ENCODE results near the gene BCL11B. TPM values are rescaled to one million over a fixed set of nuclear protein-coding genes. Genes with fewer than 3 reads are reported as not detected.

BCL11B gene
- total RNA-seq, 1 donor from 2014 or later = 0.43 TPM

DNA sequence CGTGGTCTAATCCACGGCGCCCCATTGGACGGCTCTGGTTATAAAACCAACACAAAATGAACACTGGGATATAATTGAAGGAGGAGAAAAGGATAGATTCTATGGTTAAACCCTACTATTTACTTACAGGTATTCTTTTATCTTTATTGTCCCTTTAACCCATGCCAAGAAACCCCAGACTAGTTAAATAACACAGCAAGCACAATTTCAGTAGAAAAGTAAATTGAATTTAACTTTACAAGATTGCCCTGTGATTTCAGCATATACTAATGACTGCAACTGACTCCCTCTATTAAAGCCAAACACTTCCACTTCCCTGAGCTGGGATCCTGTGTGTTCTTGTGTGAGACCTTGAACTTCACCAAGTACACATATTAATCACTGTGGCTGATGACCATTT is 45.3 kb downstream of the BCL11B start:
- DNase-seq (ENCODE audit: low spot score) (no peak), ATAC-seq (no peak)

DNA sequence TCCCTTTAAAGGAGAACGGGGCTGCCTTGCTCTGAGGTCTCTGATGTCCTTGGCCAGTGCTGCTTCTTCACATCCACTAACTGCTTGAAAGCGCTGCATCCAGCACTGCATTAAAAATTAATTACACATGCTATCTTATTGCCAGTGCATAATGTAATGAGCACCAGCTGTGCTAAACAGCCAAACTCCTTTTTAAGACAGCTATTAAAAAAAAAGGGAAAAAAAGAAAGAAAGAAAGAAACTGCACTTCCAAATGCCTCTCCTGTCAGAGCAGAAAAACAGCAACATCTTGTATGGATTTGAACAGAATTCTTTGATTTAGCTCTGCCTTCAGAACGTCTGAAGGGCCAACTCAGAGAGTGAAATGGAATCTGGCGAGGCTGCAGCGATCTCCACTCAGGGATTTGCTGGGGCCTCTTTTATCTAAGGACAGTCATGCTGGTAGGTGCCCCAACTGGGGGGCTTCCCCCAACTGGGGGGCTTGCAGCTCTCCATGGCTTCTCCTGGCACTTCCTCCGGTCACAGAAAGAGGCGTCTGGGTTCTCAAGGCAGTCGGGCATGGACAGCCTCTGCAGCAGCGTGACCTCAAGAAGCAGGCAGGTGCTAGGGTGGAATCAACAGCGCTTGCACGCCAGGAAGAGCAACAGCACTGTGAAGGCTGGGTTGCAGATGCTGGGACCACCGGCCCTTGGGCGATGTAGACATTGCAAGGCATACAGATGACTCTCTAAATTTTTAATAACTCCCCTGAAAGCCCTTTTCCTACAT is 46.4 kb downstream of the BCL11B start:
- ATAC-seq (no peak), DNase-seq (ENCODE audit: low spot score) (no peak)

DNA sequence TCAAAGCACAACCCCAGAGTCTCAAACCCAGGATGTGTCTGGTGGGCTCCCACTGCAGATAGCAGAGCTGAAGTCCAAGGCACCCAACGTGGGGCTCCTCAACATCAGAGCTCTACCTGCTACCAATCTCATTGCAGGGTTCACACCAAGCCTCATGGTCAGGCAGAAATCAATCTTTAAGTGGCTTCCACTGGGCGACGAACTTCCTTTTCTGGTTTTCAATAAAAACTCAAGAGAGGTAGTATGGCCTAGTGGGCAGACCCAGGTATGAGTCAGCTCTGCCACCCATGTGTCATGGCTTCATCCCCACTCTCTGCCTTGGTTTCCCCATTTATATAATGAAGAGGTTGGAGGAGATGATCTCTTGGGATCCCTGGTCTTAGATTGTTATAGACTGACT is 47.0 kb downstream of the BCL11B start:
- no peak for ATAC-seq
- no peak for DNase-seq (ENCODE audit: low spot score)

DNA sequence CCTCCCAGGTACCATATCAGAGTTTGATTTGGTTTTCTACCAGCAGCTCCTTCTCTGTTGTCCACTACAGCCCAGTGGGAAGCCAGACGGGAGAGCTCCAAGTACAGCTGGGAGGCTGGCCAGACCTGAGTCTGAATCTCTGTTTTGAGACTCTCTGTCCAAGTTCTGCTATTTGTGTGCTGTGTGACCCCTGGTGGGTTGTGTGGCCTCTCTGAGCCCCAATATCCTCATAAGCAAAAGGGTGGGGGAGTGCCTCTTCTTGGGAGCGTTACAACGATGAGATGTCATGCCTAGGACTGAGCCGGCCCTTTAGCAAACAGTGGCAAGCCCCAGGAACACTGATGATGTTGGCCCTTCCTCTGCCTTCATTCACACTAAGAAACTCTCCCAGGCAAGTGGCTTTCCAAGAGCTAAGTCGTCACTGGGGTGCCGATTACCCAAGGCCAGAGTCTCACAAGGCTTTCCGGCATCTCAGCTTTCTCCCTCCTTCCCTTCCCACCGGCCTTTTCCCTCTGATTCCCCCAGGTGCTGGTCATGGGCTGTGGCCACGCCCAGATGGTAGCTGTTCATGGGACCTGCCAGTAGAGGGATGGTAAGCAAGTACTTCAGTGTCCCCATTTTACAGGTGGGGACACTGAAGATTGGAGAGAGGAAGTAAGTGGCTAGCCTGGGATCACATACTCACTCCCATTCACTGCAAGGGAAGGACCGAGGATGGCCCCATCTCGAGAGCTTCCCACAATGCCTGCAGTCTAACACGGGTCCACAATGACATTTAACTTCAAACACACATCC is 47.7 kb downstream of the BCL11B start:
- DNase-seq (ENCODE audit: low spot score) (no peak), ATAC-seq (no peak)

DNA sequence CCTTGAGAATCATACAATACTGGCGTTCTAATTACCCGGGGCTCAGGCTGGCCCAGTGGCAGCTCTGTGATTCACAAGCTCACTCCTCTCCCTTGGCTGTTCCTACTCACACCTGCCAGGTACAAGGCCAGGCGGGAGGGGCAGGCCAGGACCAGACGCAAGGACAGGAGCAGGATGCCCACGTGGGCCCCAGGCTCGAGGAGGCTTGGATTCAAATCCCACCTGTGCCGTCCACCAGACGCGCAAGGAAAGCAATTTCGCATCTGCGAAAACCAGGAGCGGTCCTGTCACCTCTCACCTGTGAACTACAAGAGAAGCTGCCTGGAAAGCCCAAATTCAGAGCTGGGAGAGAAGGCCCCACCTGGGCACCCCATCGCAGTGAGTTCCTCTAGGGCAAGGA is 50.6 kb downstream of the BCL11B start:
- no peak for DNase-seq (ENCODE audit: low spot score)
- no peak for ATAC-seq

DNA sequence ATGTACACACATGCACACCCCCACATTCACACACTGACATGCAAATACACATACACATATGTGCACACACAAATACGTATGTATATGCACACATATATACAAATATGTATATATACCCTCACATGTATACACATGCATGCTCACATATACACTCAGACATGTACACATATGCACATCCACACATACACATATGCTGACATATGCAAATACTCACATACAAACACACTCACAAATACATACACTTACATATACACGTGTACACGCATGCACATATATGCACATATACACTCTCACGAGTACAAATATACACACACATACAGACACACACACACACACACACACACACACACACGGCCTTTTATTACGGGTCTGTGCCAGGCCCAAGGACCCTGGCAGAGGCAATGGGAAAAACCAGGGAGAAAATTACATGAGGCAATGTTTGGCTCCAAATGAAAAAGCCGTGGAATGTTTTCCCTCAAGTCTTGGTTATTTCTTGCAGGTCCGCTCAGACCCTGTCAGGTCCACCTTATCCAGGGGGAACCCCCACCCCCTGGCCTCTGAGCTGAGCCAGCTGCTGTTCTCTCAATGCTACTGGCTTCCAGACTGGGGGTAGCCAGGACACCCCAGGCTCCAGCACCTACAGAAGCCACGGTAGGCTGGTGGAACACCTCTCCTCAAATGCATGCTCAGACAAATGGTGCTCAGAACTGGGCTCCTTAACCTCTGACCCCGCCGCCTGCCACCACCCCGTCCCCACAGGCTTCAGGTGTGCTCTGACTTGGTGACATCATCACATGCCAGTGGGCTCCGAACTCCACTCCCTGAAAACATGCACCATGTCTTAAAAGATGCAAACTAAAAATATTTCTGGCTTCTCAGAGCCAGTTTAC is 54.7 kb downstream of the BCL11B start:
- ATAC-seq (no peak), DNase-seq (ENCODE audit: low spot score) (no peak)

DNA sequence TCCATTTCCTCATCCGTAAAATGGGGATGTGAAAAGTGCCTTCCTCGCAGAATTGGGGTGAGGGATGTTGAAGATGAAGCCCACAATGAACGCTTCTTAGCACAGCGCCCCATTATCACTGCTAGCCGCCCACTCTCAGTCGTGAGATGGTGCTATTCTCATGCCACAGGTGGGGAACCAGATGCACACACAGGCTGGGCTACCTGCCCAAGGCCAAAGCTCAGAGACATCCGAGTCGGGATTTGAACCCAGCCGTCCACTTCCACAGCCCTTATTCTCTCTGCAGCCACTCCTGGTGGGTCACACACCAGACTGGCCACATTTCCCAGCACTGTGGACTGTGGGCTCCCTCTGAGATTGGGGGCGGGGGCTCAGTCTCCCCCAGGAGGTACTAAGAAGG is 55.8 kb downstream of the BCL11B start:
- ATAC-seq (no peak), DNase-seq (ENCODE audit: low spot score) (no peak)

DNA sequence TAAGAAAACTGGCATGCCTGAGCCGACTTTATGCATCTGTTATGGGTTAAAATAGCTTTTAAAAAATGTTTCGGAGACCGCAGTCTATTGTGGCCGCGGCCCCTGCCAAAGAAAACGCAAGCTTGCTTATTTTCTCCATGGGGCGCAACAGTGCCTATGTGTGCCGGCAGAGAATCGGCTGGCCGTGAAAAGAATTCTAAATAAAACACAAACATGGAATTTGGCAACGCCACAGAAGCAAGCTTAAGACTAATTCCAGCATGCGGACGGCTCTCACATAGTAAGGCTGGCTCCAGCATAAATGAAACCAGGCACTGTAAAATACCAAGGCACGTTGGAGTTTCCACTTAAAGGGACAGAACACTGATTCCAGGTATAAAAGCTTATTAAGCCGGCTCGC is 56.7 kb downstream of the BCL11B start:
- no peak for ATAC-seq
- DNase-seq (ENCODE audit: low spot score) = no peak

DNA sequence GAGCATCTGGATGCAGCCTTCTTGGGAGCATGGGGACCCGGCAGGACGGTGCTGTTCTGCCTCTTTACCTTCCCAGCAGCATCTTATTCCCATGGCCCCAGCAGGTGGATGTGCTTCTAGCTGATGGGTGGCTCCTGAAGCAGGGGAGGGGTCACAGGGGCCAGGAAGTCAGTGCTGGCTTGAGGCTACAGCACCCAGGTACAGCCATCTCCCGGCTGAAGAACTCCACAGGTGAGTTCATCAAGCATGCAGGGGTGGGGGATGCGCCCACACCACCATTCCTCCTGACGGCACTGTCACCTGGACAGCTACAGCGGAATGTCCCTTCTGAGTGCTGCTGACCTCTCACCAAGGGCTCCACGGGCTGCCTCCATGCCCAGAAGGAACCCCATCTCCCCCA is 57.3 kb downstream of the BCL11B start:
- ATAC-seq = no peak
- DNase-seq (ENCODE audit: low spot score) = no peak

DNA sequence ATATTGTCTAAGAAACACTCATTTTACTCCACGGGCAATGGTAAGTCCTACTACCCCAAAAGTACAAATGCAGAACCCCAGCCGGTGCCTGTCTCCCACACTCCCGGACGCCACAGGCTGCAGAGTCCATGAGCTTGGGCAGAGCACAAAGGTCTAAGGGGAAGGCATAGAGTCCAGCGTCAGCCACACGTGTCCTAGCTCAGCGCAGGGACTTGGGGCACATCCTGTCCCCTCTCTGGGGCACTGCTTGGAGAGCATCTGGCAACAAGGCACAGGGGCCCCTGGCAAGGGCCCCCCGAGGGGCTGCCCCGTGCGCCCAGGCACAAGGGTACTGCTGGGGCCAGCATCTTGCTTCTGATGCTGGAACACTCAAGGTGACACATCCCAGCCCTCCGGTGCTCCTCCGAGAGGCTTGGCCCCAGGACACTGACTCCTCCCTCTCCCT is 58.4 kb downstream of the BCL11B start:
- ATAC-seq (no peak), DNase-seq (ENCODE audit: low spot score) (no peak)

DNA sequence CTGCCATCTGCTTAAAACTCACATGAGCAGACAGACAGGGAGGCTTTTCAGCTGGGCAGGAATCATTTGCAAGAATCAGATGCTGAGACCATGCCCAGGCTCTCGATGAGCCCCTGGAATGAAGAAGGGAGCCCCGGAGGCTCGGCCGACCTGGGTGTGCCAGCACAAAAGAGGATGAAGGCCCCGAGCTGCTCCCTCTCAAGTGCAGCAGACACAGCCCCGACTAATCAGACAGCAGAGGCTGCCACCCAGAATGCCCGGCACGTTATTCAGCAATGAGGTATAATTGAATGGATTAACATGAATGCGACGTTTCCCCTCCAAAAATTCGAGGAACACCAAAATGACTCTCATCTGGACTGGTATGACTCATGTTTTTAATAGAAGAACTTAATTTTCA is 58.9 kb downstream of the BCL11B start:
- ATAC-seq = no peak

DNA sequence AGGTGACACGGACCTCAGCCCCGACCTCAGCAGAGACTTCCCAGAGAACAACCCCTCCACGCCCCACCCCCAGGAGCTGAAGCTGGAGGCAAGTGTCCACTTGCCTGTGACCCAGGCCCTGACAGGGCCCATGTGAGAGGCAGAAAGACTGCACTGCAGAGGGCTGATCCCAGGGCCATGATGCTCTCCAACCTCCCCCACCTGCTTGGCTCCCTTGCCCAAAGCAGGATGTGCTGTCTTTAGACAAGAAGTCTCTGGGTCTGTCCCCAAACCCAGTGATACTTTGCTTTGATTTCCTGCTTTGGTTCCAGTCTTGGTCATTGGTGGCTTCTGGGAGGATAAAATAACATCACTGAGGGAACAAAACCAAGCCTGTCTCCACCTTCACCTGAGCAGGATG is 59.4 kb downstream of the BCL11B start:
- DNase-seq (ENCODE audit: low spot score) = no peak
- no peak for ATAC-seq

More for the DNA sequence above, 58.9 kb downstream of the BCL11B start:
- no peak for DNase-seq (ENCODE audit: low spot score)

DNA sequence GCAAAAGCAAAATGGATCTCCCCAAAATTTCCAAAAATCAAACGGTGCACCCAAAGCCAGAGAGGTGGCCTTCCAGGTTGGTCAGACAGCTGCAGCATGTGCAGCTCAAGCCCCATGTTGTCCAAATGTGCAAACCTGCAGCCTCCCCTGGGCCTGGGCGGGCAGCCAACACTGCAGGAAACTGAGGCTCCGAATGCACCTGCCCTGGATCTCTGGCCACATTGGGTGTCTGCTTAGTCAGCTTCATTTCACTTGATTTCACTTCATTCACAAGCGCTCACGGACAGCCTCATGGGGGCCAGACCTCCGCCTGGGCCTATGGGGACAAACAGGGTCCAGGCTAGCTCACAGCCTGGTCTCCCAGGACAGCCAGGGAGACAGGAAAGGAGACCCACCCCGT is 59.8 kb downstream of the BCL11B start:
- DNase-seq (ENCODE audit: low spot score) = no peak
- ATAC-seq = no peak

DNA sequence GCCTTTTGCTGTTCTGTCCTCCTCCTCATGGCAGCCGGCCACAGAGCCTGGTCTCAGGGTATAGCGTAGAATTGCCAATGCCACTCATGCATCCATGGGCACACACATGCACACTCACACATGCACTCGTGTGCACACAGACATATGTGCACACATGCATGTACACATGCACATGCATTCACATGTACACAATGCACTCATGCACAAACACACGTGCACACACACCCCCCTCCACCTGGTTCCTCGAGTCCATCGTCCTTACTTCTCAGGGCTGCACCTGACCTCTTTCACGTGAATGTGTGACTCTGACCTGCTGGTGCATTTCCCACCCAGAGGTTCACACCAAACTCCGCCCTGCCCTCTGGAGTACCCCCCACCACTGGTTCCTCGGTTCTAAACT is 60.6 kb downstream of the BCL11B start:
- ATAC-seq (no peak), DNase-seq (ENCODE audit: low spot score) (no peak)

DNA sequence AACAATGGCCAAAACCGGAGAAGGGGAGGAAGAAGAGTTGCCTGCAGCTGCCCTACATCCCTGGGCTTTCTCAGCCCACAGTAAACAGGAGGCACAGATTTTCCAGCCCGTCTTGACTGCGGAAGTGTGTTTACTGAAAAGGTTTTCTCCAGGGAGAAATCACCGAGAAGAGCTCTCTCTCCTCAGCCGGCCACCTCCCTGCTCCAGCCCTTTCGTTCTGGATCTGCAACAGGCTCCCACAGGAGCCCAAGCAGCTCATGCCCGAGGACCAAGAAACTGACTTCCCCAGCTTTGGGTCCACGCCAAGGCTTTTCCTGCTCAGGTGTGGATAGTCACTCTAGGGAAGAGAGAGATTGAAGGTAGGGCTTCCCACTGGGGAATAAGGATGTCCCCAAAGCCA is 61.7 kb downstream of the BCL11B start:
- ATAC-seq = no peak
- no peak for DNase-seq (ENCODE audit: low spot score)

DNA sequence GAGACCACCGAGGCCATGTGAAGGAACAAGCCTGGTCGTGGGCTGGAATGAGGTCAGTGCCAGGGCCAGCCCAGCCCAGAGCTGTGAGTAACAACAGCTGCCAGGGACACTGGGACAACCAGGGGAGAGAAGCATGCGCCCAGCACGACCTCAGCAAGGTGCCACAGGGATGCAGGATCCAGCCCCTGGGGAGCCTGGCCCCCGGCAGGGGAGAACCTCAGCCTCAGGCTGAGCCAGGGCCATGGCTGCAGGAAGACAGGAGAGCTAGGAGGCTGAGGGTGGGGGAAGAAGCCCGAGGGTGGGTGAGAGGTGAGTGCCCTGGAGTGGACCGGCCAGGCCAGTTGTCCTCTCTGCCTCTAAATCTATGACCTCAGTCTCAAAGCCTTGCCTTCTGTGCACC is 62.6 kb downstream of the BCL11B start:
- no peak for ATAC-seq

DNA sequence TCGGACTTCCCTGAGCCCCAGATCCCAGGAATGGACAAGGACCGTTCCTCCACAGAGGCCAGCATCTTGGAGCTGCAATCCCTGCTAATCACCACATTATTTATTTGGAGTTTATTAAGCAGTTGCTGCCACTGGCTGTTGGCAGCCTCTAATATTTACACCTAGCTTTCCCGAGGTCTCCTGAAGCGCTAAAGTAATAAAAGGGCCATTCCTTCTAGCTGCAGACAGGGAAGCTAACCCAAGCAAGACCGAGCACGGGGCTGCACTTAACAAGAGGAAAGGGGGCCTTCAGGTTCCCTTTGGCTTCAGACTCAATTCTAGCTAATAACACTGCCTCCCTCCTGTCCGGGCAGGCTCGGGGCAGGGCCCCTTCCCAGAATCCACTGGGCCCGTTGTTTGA is 63.7 kb downstream of the BCL11B start:
- ATAC-seq (no peak), DNase-seq (ENCODE audit: low spot score) (no peak)

More for the DNA sequence above, 62.6 kb downstream of the BCL11B start:
- DNase-seq (ENCODE audit: low spot score) = no peak

DNA sequence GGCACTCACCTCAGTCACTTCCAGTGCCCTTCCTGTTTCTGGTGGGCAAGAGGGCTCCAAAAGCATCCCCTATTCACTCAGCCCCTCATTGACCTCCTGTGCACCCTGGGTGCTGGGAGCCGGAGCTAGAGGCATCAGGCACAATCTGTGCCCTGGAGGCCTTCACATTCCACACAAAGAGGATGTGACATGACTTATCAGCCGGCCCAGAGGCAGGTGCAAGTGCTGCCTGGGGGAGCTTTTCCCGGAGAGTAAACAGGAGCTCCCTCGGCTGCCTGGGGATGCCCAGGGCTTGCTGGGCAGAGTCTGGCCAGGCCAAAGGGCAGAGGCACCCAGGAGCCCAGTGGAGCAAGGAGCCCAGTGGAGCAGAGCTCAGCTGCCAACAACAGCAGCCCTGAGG is 64.5 kb downstream of the BCL11B start:
- no peak for DNase-seq (ENCODE audit: low spot score)
- ATAC-seq = no peak

DNA sequence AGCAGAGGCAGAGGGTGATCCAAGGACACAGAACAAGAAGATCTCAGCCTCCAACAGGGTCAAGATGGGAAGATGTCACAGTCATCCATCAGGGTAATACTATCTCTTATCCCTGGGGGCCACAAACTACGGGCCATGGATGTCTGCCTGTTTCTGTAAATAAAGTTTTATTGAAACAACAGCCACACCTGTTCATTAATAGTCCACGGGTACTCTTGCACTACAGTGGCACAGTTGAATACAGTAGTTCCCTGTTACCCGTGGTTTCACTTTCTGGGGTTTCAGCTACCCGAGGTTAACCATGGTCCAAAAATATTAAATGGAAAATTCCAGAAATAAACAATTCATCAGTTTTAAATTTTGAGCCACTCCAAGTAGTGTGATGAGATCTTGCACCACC is 65.9 kb downstream of the BCL11B start:
- no peak for DNase-seq (ENCODE audit: low spot score)
- ATAC-seq = no peak

DNA sequence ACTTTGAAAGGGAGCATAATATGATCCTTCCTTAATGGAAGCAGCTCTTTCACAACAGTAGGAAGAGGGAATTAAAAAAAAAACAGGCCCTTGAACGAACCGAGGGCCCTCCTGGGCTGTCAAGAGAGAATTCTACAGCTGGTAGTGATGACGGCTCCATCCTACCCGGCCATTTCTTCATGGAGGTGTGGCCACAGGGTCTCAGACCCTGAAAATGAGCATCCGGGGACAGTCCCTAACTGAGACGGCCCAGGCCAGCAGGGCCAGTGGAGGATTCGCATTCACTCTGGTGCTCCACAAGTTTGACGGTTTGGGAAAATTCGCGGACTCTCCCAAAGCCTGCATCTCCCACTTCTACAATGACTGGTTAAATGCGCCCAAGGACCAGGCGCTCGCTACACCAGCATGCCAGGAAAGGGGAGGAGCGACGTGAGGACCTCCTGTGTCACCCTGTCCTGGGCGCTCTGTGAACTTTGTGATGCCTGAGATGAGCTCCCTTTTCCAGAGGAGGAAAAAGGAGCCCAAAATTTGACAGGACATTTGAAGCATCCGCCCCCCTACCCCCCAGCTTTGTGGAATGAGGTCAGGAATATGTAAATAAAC is 66.8 kb downstream of the BCL11B start:
- ATAC-seq = no peak
- no peak for DNase-seq (ENCODE audit: low spot score)

DNA sequence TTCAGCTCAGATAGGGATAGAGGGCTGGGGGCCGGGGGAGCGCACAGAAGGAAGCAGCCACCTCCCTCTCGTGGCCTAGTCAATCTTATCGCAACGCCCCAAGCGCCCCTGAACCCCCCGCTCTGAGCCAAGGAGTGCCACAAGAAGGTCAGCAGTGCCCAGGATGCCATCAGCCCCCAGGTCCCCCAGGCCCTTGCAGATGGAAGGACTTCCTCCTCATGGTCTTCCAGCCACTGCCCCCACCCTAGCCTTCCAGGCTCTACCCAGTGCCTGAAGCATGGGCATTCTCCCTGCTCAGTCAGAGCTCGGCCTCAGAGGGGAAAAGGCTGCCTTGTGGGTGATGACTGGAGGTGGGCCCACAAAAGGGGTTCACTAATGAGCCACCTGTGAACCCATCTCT is 68.2 kb downstream of the BCL11B start:
- DNase-seq (ENCODE audit: low spot score) (no peak), ATAC-seq (no peak)

All from left lobe of liver (tissue), 2 donors.